Parathyroid adenoma (tissue), 2 donors: ENCODE measurements around the gene BSN.

ENCODE experiments used
- H2AFZ ChIP-seq: fragments of 300-600 bp; sonication (generic); one replicate; pipeline ENCODE4 v1.7.0; 2017; ENCODE audit warnings: antibody characterized with exemption, mild to moderate bottlenecking
- H3K27ac ChIP-seq: fragments of 300-600 bp; sonication (generic); one replicate; pipeline ENCODE4 v1.7.0; 2017
- H3K27me3 ChIP-seq: fragments of 300-600 bp; sonication (generic); one replicate; pipeline ENCODE4 v1.7.0; 2017; ENCODE audit warnings: low read length; ENCODE audit not compliant: control insufficient read depth, insufficient read depth
- H3K36me3 ChIP-seq: fragments of 300-600 bp; sonication (generic); one replicate; pipeline ENCODE4 v1.7.0; 2017; ENCODE audit warnings: low read length; ENCODE audit not compliant: control insufficient read depth, insufficient read depth
- H3K4me1 ChIP-seq: fragments of 300-600 bp; sonication (generic); one replicate; pipeline ENCODE4 v1.7.0; 2017; ENCODE audit warnings: control low read depth
- H3K4me2 ChIP-seq: fragments of 300-600 bp; sonication (generic); one replicate; pipeline ENCODE4 v1.7.0; 2017; ENCODE audit warnings: low read length
- H3K4me3 ChIP-seq: fragments of 300-600 bp; sonication (generic); one replicate; pipeline ENCODE4 v1.7.0; 2017; ENCODE audit warnings: low read depth, low read length
- H3K79me2 ChIP-seq: fragments of 300-600 bp; sonication (generic); one replicate; pipeline ENCODE4 v1.7.0; 2017; ENCODE audit warnings: control low read depth
- H3K9ac ChIP-seq: fragments of 300-600 bp; sonication (generic); one replicate; pipeline ENCODE4 v1.7.0; 2017; ENCODE audit warnings: mild to moderate bottlenecking
- H3K9me3 ChIP-seq: fragments of 300-600 bp; sonication (generic); one replicate; pipeline ENCODE4 v1.7.0; 2017; ENCODE audit warnings: low read length; ENCODE audit not compliant: control insufficient read depth
- TF ChIP-seq, protein P1 (sequence below): fragments of 300-600 bp; sonication (generic); IDR thresholded peaks from one replicate; pipeline ENCODE4 v1.7.0; 2017; ENCODE audit warnings: antibody characterized with exemption, mild to moderate bottlenecking
- donor health status: primary hyperparathyroidism.

The BSN gene

GRCh38 chr3:49610666-49611280 is 56.5 kb downstream of the BSN start:
- H3K9me3 ChIP-seq: no peaks in the 10 kb centered on the region
- no peak overlapping the region for H3K4me3 ChIP-seq
- peaks cover 6% of the 10 kb centered on the region for H3K4me1 ChIP-seq
- H3K36me3 ChIP-seq: no peaks in the 10 kb centered on the region
- H3K4me2 ChIP-seq: no peak overlapping the region
- peaks cover 18% of the 10 kb centered on the region for H3K79me2 ChIP-seq
- H3K27me3 ChIP-seq: no peaks in the 10 kb centered on the region
- no peak overlapping the region for H3K9ac ChIP-seq
- no peak overlapping the region for H3K27ac ChIP-seq
- TF ChIP-seq, protein P1, sequence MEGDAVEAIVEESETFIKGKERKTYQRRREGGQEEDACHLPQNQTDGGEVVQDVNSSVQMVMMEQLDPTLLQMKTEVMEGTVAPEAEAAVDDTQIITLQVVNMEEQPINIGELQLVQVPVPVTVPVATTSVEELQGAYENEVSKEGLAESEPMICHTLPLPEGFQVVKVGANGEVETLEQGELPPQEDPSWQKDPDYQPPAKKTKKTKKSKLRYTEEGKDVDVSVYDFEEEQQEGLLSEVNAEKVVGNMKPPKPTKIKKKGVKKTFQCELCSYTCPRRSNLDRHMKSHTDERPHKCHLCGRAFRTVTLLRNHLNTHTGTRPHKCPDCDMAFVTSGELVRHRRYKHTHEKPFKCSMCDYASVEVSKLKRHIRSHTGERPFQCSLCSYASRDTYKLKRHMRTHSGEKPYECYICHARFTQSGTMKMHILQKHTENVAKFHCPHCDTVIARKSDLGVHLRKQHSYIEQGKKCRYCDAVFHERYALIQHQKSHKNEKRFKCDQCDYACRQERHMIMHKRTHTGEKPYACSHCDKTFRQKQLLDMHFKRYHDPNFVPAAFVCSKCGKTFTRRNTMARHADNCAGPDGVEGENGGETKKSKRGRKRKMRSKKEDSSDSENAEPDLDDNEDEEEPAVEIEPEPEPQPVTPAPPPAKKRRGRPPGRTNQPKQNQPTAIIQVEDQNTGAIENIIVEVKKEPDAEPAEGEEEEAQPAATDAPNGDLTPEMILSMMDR: no peak
- no peak overlapping the region for H2AFZ ChIP-seq

DNA sequence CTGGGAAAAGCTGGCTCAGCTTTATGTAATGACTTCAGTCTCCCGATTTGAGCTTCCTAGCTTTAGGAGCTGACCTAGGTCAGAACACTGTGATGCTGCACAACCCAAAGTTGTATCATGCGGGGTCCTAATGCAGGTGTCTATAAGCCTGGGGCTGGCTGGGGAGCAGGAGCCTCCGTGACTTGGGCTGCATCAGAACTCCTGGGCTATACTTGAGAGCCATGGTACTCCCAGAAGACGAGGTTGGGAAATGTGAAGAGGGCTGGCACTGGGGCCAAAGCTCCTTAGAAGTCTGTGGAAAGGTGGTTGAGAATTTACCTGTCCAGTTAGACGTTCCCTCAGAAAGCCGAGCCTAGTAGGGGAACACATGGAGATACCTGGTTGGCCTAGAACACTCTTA is 57.0 kb downstream of the BSN start:
- H3K4me1 ChIP-seq: peaks cover 6% of the 10 kb centered on the region
- H3K4me3 ChIP-seq: no peak overlapping the region
- no peak overlapping the region for H3K4me2 ChIP-seq
- H3K9ac ChIP-seq: no peak overlapping the region
- H3K9me3 ChIP-seq: no peaks in the 10 kb centered on the region
- no peaks in the 10 kb centered on the region for H3K36me3 ChIP-seq
- TF ChIP-seq, protein P1: no peak
- H2AFZ ChIP-seq: no peak overlapping the region
- H3K79me2 ChIP-seq: peaks cover 18% of the 10 kb centered on the region
- H3K27me3 ChIP-seq: no peaks in the 10 kb centered on the region
- H3K27ac ChIP-seq: no peak overlapping the region

GRCh38 chr3:49611719-49612118 is 57.4 kb downstream of the BSN start:
- Histone ChIP-seq H3K79me2 (peaks cover 18% of the 10 kb centered on the region), H2AFZ (no peak overlapping the region), H3K4me1 (peaks cover 6% of the 10 kb centered on the region), H3K27me3 (no peaks in the 10 kb centered on the region), H3K9ac (no peak overlapping the region), H3K9me3 (no peaks in the 10 kb centered on the region), H3K4me2 (no peak overlapping the region), H3K4me3 (no peak overlapping the region), H3K27ac (no peak overlapping the region), H3K36me3 (no peaks in the 10 kb centered on the region)
- TF ChIP-seq, protein P1: no peak

GRCh38 chr3:49614936-49615335 is 60.7 kb downstream of the BSN start:
- Histone ChIP-seq H3K79me2 (peaks cover 6% of the 10 kb centered on the region), H3K36me3 (no peaks in the 10 kb centered on the region), H3K4me3 (no peak overlapping the region), H3K27ac (no peak overlapping the region), H3K27me3 (no peaks in the 10 kb centered on the region), H2AFZ (no peak overlapping the region), H3K4me2 (no peak overlapping the region), H3K4me1 (no peaks in the 10 kb centered on the region), H3K9ac (no peak overlapping the region), H3K9me3 (no peaks in the 10 kb centered on the region)
- TF ChIP-seq, protein P1: no peak

GRCh38 chr3:49616061-49616460 is 61.8 kb downstream of the BSN start:
- no peaks in the 10 kb centered on the region for H3K9me3 ChIP-seq
- H3K27me3 ChIP-seq: no peaks in the 10 kb centered on the region
- H3K27ac ChIP-seq: no peak overlapping the region
- H3K79me2 ChIP-seq: peaks cover 6% of the 10 kb centered on the region
- H3K4me1 ChIP-seq: no peaks in the 10 kb centered on the region
- TF ChIP-seq, protein P1: no peak
- H3K4me2 ChIP-seq: no peak overlapping the region
- no peak overlapping the region for H3K9ac ChIP-seq
- no peaks in the 10 kb centered on the region for H3K36me3 ChIP-seq
- H3K4me3 ChIP-seq: no peak overlapping the region
- H2AFZ ChIP-seq: no peak overlapping the region
